ENCODE results near the gene GRB10. TPM values are rescaled to one million over a fixed set of nuclear protein-coding genes. Genes with fewer than 3 reads are reported as not detected.

Gene GRB10
- polyA plus RNA-seq, 2 of the 4 experiments (the other 2 are of a cell fraction) = 23.2 to 37.0 TPM

DNA sequence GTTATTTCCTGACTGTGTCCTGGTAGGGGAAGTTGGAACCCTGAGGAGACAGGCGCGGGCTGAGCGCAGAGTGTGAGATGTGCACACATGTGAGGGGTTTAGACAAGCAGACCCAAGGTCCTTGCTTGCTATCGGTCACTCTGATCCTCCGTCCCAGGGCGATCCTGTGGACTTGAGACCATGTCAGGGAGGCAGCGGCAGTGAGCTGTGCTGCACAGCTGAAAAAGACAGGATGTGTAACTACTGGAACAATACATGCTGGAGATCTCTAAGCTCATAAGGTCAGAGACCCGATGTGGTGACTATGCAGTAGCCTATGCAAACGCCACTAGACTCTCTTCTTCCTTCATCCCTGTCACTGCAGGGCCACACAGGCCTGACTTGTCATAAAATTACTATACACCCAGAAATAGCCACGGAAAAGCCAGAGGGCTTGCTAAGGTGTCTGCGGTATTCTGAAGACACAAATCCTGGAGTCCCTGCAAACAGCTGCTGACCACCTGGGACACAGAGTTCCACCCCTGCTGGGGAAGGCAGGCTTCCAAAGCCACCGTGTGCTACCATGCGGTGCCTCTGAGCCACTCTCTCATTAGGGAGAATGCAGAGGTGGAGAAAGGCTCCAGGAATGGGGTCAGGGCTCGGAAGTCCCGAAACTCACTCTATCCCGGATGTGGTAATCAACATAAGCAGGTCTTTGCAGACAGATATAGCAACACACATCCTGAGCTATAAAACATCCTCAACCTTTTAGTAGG, 126.4 kb downstream of the GRB10 start:
- no peaks in the 10 kb centered on the region for H3K4me1 ChIP-seq
- DNase-seq (ENCODE audit: low read depth in 1 of 2, low spot score in 1 of 2) = no peak
- ChIA-PET POLR2A (no interaction called here), CTCF (interaction anchor here (0.6 to 1.4 kb wide), 4 partner anchors 17 to 485 kb away, joined by 3 read pairs; no protein-coding TSS in a partner anchor)
- no peak for ATAC-seq
- no peak for FAIRE-seq
- H3K9me3 ChIP-seq = no peaks in the 10 kb centered on the region
- H3K4me2 ChIP-seq = no peak overlapping the region
- TF ChIP-seq NR3C1 (IDR thresholded peaks at IDR 0.05) (no peak), POLR2A (IDR thresholded peaks at IDR 0.05; ENCODE audit: low read length) (no peak), ZC3H11A (IDR thresholded peaks at IDR 0.05) (no peak), EHMT2 (IDR thresholded peaks at IDR 0.05; ENCODE audit: low read depth) (no peak), RCOR1 (IDR thresholded peaks at IDR 0.05; ENCODE audit: low read depth, low read length) (no peak), JUNB (IDR thresholded peaks at IDR 0.05) (no peak), JUN (IDR thresholded peaks at IDR 0.05) (no peak), EP300 (IDR thresholded peaks at IDR 0.05) (no peak), HOXB13 (CRISPR knock-in tag; IDR thresholded peaks at IDR 0.05; ENCODE audit: low read depth) (no peak), CEBPB (IDR thresholded peaks at IDR 0.05) (no peak), KDM1A (IDR thresholded peaks at IDR 0.05; ENCODE audit: low read depth) (no peak), CHD2 (IDR thresholded peaks at IDR 0.05; ENCODE audit: low read length, partially characterized antibody) (no peak)
- TF ChIP-seq, protein P1, sequence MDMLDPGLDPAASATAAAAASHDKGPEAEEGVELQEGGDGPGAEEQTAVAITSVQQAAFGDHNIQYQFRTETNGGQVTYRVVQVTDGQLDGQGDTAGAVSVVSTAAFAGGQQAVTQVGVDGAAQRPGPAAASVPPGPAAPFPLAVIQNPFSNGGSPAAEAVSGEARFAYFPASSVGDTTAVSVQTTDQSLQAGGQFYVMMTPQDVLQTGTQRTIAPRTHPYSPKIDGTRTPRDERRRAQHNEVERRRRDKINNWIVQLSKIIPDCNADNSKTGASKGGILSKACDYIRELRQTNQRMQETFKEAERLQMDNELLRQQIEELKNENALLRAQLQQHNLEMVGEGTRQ (IDR thresholded peaks at IDR 0.05) = no peak
- no peak overlapping the region for H3K27ac ChIP-seq
- H3K4me3 ChIP-seq = no peak overlapping the region
- 89% methylated on average over 16 of the region's 16 CpGs for WGBS (ENCODE audit: missing lambda C conversion rate)

DNA sequence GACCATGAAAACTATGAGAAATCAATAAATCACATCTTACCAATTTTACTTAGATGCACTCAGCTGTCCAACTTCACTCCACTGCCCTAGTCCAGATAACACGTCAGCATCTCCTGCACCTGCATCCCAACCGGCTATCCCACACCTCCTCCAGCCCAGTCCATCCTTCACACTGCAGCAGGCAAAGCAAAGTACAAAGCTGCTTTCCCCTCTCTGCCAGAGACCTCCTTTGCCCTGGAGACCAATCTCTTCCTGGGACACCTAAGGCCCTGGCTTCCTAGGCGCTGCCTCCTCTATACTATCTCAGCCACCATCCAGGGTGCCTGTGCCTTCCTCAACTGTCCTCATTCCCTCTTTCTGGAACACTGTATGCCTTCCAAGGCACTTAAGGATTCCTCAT, 127.2 kb downstream of the GRB10 start:
- TF ChIP-seq JUN (IDR thresholded peaks at IDR 0.05) = no peak
- TF ChIP-seq CHD2 (IDR thresholded peaks at IDR 0.05; ENCODE audit: low read length, partially characterized antibody) = no peak
- TF ChIP-seq TP53 (CRISPR knock-in tag; IDR thresholded peaks at IDR 0.05) = no peak
- ATAC-seq = no peak
- ChIA-PET POLR2A (no interaction called here), CTCF (interaction anchor here (1.1 to 1.5 kb wide), 4 partner anchors 16 to 486 kb away, joined by 3 read pairs; no protein-coding TSS in a partner anchor)
- Histone ChIP-seq H3K4me1 (no peaks in the 10 kb centered on the region), H3K4me3 (no peak overlapping the region), H3K9me3 (no peaks in the 10 kb centered on the region), H3K4me2 (no peak overlapping the region), H3K27ac (no peak overlapping the region)
- FAIRE-seq = no peak
- DNase-seq (ENCODE audit: low read depth in 1 of 2, low spot score in 1 of 2) = no peak
- WGBS (ENCODE audit: missing lambda C conversion rate) = 91% methylated on average over 3 of the region's 3 CpGs

DNA sequence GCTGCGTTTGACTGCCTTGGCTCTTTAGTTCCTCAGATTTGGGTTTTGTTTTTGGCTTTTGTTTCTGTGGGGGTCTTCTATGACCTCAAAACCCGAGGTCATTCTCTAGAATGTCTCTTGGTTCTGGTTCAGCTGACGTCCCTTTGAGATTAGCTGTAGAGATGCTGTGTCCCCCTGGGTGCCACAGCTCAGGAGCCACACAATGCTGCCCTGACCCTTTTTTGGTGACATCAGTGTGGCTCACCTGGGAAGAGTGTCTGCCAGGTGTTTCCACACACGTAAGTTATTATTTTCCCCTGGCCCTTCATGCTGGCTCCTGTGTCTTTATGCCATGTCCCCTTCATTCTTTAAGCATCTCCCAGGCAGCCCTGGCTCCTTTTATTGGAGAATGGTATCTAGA, 127.7 kb downstream of the GRB10 start:
- Histone ChIP-seq H3K9me3 (no peaks in the 10 kb centered on the region), H3K4me2 (no peak overlapping the region), H3K27ac (no peak overlapping the region), H3K4me1 (no peaks in the 10 kb centered on the region), H3K4me3 (no peak overlapping the region)
- no peak for FAIRE-seq
- POLR2A ChIA-PET = no interaction called here
- TF ChIP-seq MAZ (IDR thresholded peaks at IDR 0.05; ENCODE audit: borderline replicate concordance, low read depth, low read length) = no peak
- DNase-seq (ENCODE audit: low read depth in 1 of 2, low spot score in 1 of 2) = no peak
- CTCF ChIA-PET = interaction anchor here (1.1 to 1.5 kb wide), 4 partner anchors 16 to 486 kb away, joined by 3 read pairs; no protein-coding TSS in a partner anchor
- no peak for ATAC-seq
- WGBS (ENCODE audit: missing lambda C conversion rate) = 84% methylated on average over 4 of the region's 4 CpGs

DNA sequence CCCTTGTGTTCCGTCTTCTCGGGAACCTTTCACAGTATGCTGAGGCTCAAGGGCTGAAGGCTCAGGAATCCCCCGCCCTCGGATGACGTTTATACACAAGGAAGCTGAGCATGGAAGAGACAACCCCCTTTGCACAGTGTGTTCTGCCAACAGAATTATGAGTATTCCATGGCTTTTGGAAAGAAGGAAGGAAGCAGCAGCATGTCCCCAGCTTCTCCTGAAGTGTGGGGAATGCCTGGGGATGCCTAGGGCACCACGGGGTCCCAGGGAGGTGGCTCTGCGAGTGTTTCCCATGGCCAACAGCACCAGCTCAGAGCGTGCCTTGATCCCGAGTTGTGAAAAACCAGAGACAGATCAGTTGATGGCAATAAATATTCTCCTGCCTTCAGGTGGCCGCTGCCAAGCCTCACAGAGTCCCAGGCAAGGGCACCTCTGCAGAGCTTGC, 128.7 kb downstream of the GRB10 start:
- TF ChIP-seq JUNB (IDR thresholded peaks at IDR 0.05) = no peak
- TF ChIP-seq PHF8 (IDR thresholded peaks at IDR 0.05; ENCODE audit: borderline replicate concordance, low read depth) = no peak
- TF ChIP-seq HOXA7 (CRISPR knock-in tag; IDR thresholded peaks at IDR 0.05) = no peak
- TF ChIP-seq RFX5 (IDR thresholded peaks at IDR 0.05) = no peak
- no peak for TF ChIP-seq CHD2 (IDR thresholded peaks at IDR 0.05; ENCODE audit: low read length, partially characterized antibody)
- no peak for TF ChIP-seq NR3C1 (IDR thresholded peaks at IDR 0.05)
- TF ChIP-seq FOSB (CRISPR knock-in tag; IDR thresholded peaks at IDR 0.05) = no peak
- TF ChIP-seq, protein P1 (IDR thresholded peaks at IDR 0.05) = no peak
- no peak for TF ChIP-seq ZSCAN20 (CRISPR knock-in tag; IDR thresholded peaks at IDR 0.05)
- TF ChIP-seq FOSL2 (IDR thresholded peaks at IDR 0.05) = no peak
- no peak for TF ChIP-seq FOSL2 (CRISPR knock-in tag; IDR thresholded peaks at IDR 0.05)
- TF ChIP-seq, protein P2, sequence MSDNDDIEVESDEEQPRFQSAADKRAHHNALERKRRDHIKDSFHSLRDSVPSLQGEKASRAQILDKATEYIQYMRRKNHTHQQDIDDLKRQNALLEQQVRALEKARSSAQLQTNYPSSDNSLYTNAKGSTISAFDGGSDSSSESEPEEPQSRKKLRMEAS (IDR thresholded peaks at IDR 0.05) = no peak
- no peak for TF ChIP-seq MAZ (IDR thresholded peaks at IDR 0.05; ENCODE audit: borderline replicate concordance, low read depth, low read length)
- no peak for TF ChIP-seq HOXB13 (CRISPR knock-in tag; IDR thresholded peaks at IDR 0.05; ENCODE audit: low read depth)
- TF ChIP-seq, protein P3, sequence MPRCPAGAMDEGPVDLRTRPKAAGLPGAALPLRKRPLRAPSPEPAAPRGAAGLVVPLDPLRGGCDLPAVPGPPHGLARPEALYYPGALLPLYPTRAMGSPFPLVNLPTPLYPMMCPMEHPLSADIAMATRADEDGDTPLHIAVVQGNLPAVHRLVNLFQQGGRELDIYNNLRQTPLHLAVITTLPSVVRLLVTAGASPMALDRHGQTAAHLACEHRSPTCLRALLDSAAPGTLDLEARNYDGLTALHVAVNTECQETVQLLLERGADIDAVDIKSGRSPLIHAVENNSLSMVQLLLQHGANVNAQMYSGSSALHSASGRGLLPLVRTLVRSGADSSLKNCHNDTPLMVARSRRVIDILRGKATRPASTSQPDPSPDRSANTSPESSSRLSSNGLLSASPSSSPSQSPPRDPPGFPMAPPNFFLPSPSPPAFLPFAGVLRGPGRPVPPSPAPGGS (IDR thresholded peaks at IDR 0.05) = no peak
- no peaks in the 10 kb centered on the region for H3K4me1 ChIP-seq
- DNase-seq (ENCODE audit: low read depth in 1 of 2, low spot score in 1 of 2) = no peak
- H3K9me3 ChIP-seq = no peaks in the 10 kb centered on the region
- POLR2A ChIA-PET = no interaction called here
- CTCF ChIA-PET = interaction anchor here (0.6 to 1.5 kb wide), 5 partner anchors 22 to 507 kb away, joined by 3 to 5 read pairs (median 3); no protein-coding TSS in a partner anchor
- H3K4me2 ChIP-seq = no peak overlapping the region
- 94% methylated on average over 10 of the region's 10 CpGs for WGBS (ENCODE audit: missing lambda C conversion rate)
- H3K4me3 ChIP-seq = no peak overlapping the region
- no peak overlapping the region for H3K27ac ChIP-seq
- no peak for ATAC-seq
- no peak for FAIRE-seq

Measured in A549 (cell line).